ENCODE measurements around the gene SEC61A1.
A peak's percentile ranks its signal among the peaks of the same experiment; 100 is the strongest.

Gene SEC61A1

GRCh38 chr3:128103136-128103676, 51.0 kb downstream of the SEC61A1 start:
- H3K27me3 Mint-ChIP-seq = no peaks in the 10 kb centered on the region
- H3K36me3 Mint-ChIP-seq (ENCODE audit: low read depth) = peaks cover 73% of the 10 kb centered on the region
- H3K4me1 Mint-ChIP-seq (ENCODE audit: low read depth) = no peaks in the 10 kb centered on the region
- H3K27ac Mint-ChIP-seq = no peak overlapping the region
- no peaks in the 10 kb centered on the region for H3K9me3 Mint-ChIP-seq
- no peak overlapping the region for H3K4me3 Mint-ChIP-seq

GRCh38 chr3:128107834-128108233, 55.6 kb downstream of the SEC61A1 start:
- Mint-ChIP-seq H3K27ac (no peak overlapping the region), H3K4me1 (ENCODE audit: low read depth) (peaks cover 17% of the 10 kb centered on the region), H3K4me3 (no peak overlapping the region)

GRCh38 chr3:128111147-128111546, 58.9 kb downstream of the SEC61A1 start:
- Mint-ChIP-seq H3K4me1 (ENCODE audit: low read depth) (peaks cover 42% of the 10 kb centered on the region), H3K9me3 (no peaks in the 10 kb centered on the region), H3K27ac (peak overlapping the region; percentile 89), H3K27me3 (no peaks in the 10 kb centered on the region), H3K36me3 (ENCODE audit: low read depth) (peaks cover 68% of the 10 kb centered on the region), H3K4me3 (no peak overlapping the region)

More at GRCh38 chr3:128107834-128108233, 55.6 kb downstream of the SEC61A1 start:
- H3K9me3 Mint-ChIP-seq = no peaks in the 10 kb centered on the region
- peaks cover 64% of the 10 kb centered on the region for H3K36me3 Mint-ChIP-seq (ENCODE audit: low read depth)
- H3K27me3 Mint-ChIP-seq = no peaks in the 10 kb centered on the region

- H3K4me1 Mint-ChIP-seq (ENCODE audit: low read depth) = peaks cover 42% of the 10 kb centered on the region
- H3K4me3 Mint-ChIP-seq = peak overlapping the region; percentile 47
- H3K36me3 Mint-ChIP-seq (ENCODE audit: low read depth) = peaks cover 68% of the 10 kb centered on the region
- H3K9me3 Mint-ChIP-seq = no peaks in the 10 kb centered on the region
- H3K27ac Mint-ChIP-seq = peak overlapping the region; percentile 89
- H3K27me3 Mint-ChIP-seq = no peaks in the 10 kb centered on the region
These were observed 60.2 kb downstream of the SEC61A1 start for GRCh38 chr3:128112357-128112968.

GRCh38 chr3:128113817-128114794, 61.9 kb downstream of the SEC61A1 start:
- Mint-ChIP-seq H3K27ac (peak overlapping the region; percentile 59), H3K4me1 (ENCODE audit: low read depth) (peaks cover 50% of the 10 kb centered on the region), H3K9me3 (no peaks in the 10 kb centered on the region), H3K27me3 (no peaks in the 10 kb centered on the region), H3K4me3 (peak overlapping the region; percentile 52), H3K36me3 (ENCODE audit: low read depth) (peaks cover 77% of the 10 kb centered on the region)

All from stimulated activated naive CD8-positive, alpha-beta T cell treated with anti-CD3 and anti-CD28 coated beads, Interleukin-15, Interleukin-2, amounts not matched to agents 100 ng/mL and 50 ng/mL, for 24 hours (primary cell).